Smooth muscle cell (in vitro differentiated cells): ENCODE data around the gene NDP. TPM values are rescaled to one million over a fixed set of nuclear protein-coding genes. Genes with fewer than 3 reads are reported as not detected.

Experiments used
- DNase-seq: peaks from one replicate; lab custom pipeline; 2025; ENCODE audit not compliant: unreplicated experiment; lab: John Stamatoyannopoulos, UW
- H2AFZ ChIP-seq: fragments of 200-600 bp; sonication (generic); 2 replicates; pipeline ENCODE4 v1.6.0; 2016; ENCODE audit warnings: antibody characterized with exemption, low read depth, mild to moderate bottlenecking
- H3F3A ChIP-seq: fragments of 200-600 bp; sonication (generic); 2 replicates; pipeline ENCODE4 v1.6.0; 2017; ENCODE audit warnings: antibody characterized with exemption, low read depth
- H3K27ac ChIP-seq: fragments of 200-600 bp; sonication (generic); 2 replicates; pipeline ENCODE4 v1.5.1; 2016; ENCODE audit warnings: low read depth, mild to moderate bottlenecking
- H3K27me3 ChIP-seq: fragments of 200-600 bp; sonication (generic); 2 replicates; pipeline ENCODE4 v1.6.1; 2016; ENCODE audit warnings: low read depth, mild to moderate bottlenecking
- H3K36me3 ChIP-seq: fragments of 200-600 bp; sonication (generic); 2 replicates; pipeline ENCODE4 v1.5.1; 2016; ENCODE audit warnings: low read depth
- H3K4me1 ChIP-seq: fragments of 200-600 bp; sonication (generic); 2 replicates; pipeline ENCODE4 v1.5.1; 2016; ENCODE audit warnings: low read depth
- H3K4me2 ChIP-seq: fragments of 200-600 bp; sonication (generic); 2 replicates; pipeline ENCODE4 v1.6.0; 2016; ENCODE audit warnings: mild to moderate bottlenecking
- H3K4me3 ChIP-seq: fragments of 200-600 bp; sonication (generic); 2 replicates; pipeline ENCODE4 v1.5.1; 2016; ENCODE audit warnings: mild to moderate bottlenecking
- H3K79me2 ChIP-seq: fragments of 200-600 bp; sonication (generic); 2 replicates; pipeline ENCODE4 v1.6.0; 2016; ENCODE audit warnings: low read depth, mild to moderate bottlenecking
- H3K9ac ChIP-seq: fragments of 200-600 bp; sonication (generic); 2 replicates; pipeline ENCODE4 v1.6.0; 2016; ENCODE audit warnings: low read depth
- H3K9me3 ChIP-seq: fragments of 200-600 bp; sonication (generic); replicated peaks from 2 replicates; pipeline ENCODE4 v1.5.1; 2016; ENCODE audit warnings: low read depth
- H4K20me1 ChIP-seq: fragments of 200-600 bp; sonication (generic); 2 replicates; pipeline ENCODE4 v1.6.0; 2016; ENCODE audit warnings: low read depth
- WGBS: methylation state at CpG from one replicate; pipeline ENCODE4 v1.1.7; 2016; ENCODE audit warnings: low lambda C conversion rate; 5-methylcytosine and 5-hydroxymethylcytosine counted together
- polyA plus RNA-seq: library from polyadenylated mRNA; unstranded; fragments of >200 nt; fragmentation: Nextera tagmentation; extraction: Ambion mirVana; gene quantifications from 2 replicates; pipeline ENCODE4 v1.2.1, GENCODE V29; 2016
- total RNA-seq: library from RNA; depleted of rRNA; stranded (reverse); fragments of >200 nt; gene quantifications from 2 replicates; pipeline ENCODE4 v1.2.3, GENCODE V29; 2014
- TF ChIP-seq, protein P1 (sequence below): fragments of 200-600 bp; sonication (generic); IDR thresholded peaks from 2 replicates; pipeline ENCODE4 v1.5.1; 2017; ENCODE audit warnings: borderline replicate concordance, mild to moderate bottlenecking, antibody characterized with exemption; ENCODE audit not compliant: insufficient read depth, poor library complexity, severe bottlenecking

The NDP gene
- total and polyA plus RNA-seq, 2 experiments from 2014 or later, result 0.88 to 1.5 TPM

GRCh38 chrX:43985511-43985910 lies 12.3 kb upstream of the NDP start:
- Histone ChIP-seq H3K27me3 (no peaks in the 10 kb centered on the region), H3K9me3 (no peaks in the 10 kb centered on the region), H4K20me1 (no peaks in the 10 kb centered on the region), H3K79me2 (no peaks in the 10 kb centered on the region), H3K4me2 (no peak overlapping the region), H3K9ac (no peak overlapping the region), H3K4me1 (no peaks in the 10 kb centered on the region), H2AFZ (no peak overlapping the region), H3K27ac (no peak overlapping the region), H3K36me3 (no peaks in the 10 kb centered on the region), H3F3A (no peaks in the 10 kb centered on the region), H3K4me3 (no peak overlapping the region)
- no peak for DNase-seq
- WGBS, result 88% methylated on average over 2 of the region's 2 CpGs
- TF ChIP-seq, protein P1, sequence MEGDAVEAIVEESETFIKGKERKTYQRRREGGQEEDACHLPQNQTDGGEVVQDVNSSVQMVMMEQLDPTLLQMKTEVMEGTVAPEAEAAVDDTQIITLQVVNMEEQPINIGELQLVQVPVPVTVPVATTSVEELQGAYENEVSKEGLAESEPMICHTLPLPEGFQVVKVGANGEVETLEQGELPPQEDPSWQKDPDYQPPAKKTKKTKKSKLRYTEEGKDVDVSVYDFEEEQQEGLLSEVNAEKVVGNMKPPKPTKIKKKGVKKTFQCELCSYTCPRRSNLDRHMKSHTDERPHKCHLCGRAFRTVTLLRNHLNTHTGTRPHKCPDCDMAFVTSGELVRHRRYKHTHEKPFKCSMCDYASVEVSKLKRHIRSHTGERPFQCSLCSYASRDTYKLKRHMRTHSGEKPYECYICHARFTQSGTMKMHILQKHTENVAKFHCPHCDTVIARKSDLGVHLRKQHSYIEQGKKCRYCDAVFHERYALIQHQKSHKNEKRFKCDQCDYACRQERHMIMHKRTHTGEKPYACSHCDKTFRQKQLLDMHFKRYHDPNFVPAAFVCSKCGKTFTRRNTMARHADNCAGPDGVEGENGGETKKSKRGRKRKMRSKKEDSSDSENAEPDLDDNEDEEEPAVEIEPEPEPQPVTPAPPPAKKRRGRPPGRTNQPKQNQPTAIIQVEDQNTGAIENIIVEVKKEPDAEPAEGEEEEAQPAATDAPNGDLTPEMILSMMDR, result no peak

DNA sequence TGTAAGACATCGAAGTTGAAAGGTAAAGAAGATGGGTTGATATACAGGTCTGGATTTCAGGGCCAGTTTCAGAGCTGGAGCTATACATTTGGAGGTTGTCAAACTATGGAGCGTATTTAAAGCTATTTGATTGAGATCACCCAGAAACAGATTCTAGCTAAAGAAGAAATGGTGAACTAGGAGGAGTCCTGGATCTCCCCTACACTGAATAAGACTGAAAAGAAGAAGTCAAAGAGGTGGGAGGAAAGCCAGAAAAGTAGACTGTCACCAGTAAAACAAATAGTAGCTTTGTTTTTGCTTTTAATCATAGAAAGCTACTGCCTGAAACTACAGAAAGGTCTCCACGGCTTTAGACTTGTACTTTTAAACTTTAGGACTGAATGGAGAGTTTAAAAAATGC lies 5.0 kb upstream of the NDP start:
- no peaks in the 10 kb centered on the region for H3F3A ChIP-seq
- 72% methylated on average over 3 of the region's 3 CpGs for WGBS

DNA sequence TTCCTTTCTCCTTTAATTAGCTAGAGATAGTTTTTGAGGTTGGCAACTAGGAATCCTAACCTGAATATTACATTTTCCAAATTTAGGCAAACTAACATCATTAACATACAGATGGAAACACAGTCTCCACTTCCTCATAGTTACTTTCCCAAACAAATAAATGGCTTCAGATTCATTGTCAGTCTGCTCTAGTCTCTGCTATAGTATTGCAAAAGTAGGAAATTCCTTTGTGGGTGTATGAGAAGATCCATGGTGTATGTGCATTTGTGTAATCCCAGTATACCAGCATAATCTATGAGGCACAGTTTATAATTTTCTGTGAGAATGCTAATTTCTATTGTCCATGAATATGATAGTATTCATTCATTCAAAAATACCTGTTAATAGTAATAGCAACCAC lies 3.0 kb upstream of the NDP start:
- Histone ChIP-seq H3K9me3 (no peaks in the 10 kb centered on the region), H3K36me3 (no peaks in the 10 kb centered on the region), H3F3A (no peaks in the 10 kb centered on the region), H3K4me1 (no peaks in the 10 kb centered on the region), H4K20me1 (no peaks in the 10 kb centered on the region), H3K27ac (no peak overlapping the region), H3K4me2 (no peak overlapping the region), H3K4me3 (no peak overlapping the region), H2AFZ (no peak overlapping the region), H3K79me2 (no peaks in the 10 kb centered on the region), H3K9ac (no peak overlapping the region), H3K27me3 (no peaks in the 10 kb centered on the region)
- no peak for DNase-seq
- TF ChIP-seq, protein P1, result no peak

More for the DNA sequence above, 5.0 kb upstream of the NDP start:
- H3K4me3 ChIP-seq, result no peak overlapping the region
- no peaks in the 10 kb centered on the region for H3K9me3 ChIP-seq
- no peaks in the 10 kb centered on the region for H3K4me1 ChIP-seq
- H3K36me3 ChIP-seq, result no peaks in the 10 kb centered on the region
- H3K4me2 ChIP-seq, result no peak overlapping the region
- H3K79me2 ChIP-seq, result no peaks in the 10 kb centered on the region
- H4K20me1 ChIP-seq, result no peaks in the 10 kb centered on the region
- H2AFZ ChIP-seq, result no peak overlapping the region
- H3K27me3 ChIP-seq, result no peaks in the 10 kb centered on the region
- no peak overlapping the region for H3K9ac ChIP-seq
- TF ChIP-seq, protein P1, result no peak
- DNase-seq, result no peak
- no peak overlapping the region for H3K27ac ChIP-seq

GRCh38 chrX:43975796-43976195 lies 2.6 kb upstream of the NDP start:
- Histone ChIP-seq H3F3A (no peaks in the 10 kb centered on the region), H2AFZ (no peak overlapping the region), H3K9ac (no peak overlapping the region), H3K79me2 (no peaks in the 10 kb centered on the region), H3K9me3 (no peaks in the 10 kb centered on the region), H3K27ac (no peak overlapping the region), H3K4me1 (no peaks in the 10 kb centered on the region), H3K4me3 (no peak overlapping the region), H3K4me2 (no peak overlapping the region), H3K36me3 (no peaks in the 10 kb centered on the region), H3K27me3 (no peaks in the 10 kb centered on the region), H4K20me1 (no peaks in the 10 kb centered on the region)
- TF ChIP-seq, protein P1, result no peak
- DNase-seq, result no peak
- 75% methylated on average over 5 of the region's 5 CpGs for whole genome bisulfite sequencing
